Transverse colon (tissue), 4 donors: ENCODE results near the gene GRHL1.

Source experiments
- EP300 ChIP-seq: sonication (generic); formaldehyde crosslinking; IDR thresholded peaks from one replicate; pipeline ENCODE4 v1.6.1; 2017; ENCODE audit warnings: antibody characterized with exemption, low read depth
- POLR2A ChIP-seq: fragments of 450-650 bp; IDR thresholded peaks from one replicate; pipeline ENCODE4 v1.6.1; 2016; ENCODE audit warnings: antibody characterized with exemption, mild to moderate bottlenecking, moderate library complexity
- POLR2AphosphoS5 ChIP-seq, 3 donors: sonication (generic); formaldehyde crosslinking; IDR thresholded peaks; one replicate each; pipeline ENCODE4 v1.6.1; 2016; ENCODE audit warnings: antibody characterized with exemption in 3 of 3
- TF ChIP-seq, protein P1 (sequence below), 5 experiments: fragments of 200-600 bp in 3 of 5; fragments of 450-650 bp in 2 of 5; sonication (generic) in 3 of 5; IDR thresholded peaks; 1 replicate in 2 of 5; 2 replicates in 3 of 5; pipeline ENCODE4 v1.5.1; 2016 to 2017; ENCODE audit warnings: antibody characterized with exemption in 5 of 5, inconsistent platforms in 3 of 5, mild to moderate bottlenecking in 2 of 5, moderate library complexity in 1 of 5

DNA sequence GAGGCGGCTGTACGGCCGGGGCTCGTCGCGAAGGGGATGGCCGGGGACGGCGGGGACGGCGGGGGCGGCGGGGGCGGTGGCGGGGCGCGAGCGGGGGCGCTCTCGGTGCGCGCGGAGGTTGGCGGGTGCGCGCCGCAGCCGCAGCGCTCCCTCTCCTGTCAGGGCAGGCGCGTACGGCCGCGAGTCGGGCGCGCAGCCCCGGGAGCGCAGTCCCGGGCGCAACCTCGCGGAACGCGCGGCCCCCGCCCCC lies 296 bp upstream of the GRHL1 start:
- no peak for TF ChIP-seq POLR2AphosphoS5 (IDR thresholded peaks at IDR 0.05)
- TF ChIP-seq, protein P1, sequence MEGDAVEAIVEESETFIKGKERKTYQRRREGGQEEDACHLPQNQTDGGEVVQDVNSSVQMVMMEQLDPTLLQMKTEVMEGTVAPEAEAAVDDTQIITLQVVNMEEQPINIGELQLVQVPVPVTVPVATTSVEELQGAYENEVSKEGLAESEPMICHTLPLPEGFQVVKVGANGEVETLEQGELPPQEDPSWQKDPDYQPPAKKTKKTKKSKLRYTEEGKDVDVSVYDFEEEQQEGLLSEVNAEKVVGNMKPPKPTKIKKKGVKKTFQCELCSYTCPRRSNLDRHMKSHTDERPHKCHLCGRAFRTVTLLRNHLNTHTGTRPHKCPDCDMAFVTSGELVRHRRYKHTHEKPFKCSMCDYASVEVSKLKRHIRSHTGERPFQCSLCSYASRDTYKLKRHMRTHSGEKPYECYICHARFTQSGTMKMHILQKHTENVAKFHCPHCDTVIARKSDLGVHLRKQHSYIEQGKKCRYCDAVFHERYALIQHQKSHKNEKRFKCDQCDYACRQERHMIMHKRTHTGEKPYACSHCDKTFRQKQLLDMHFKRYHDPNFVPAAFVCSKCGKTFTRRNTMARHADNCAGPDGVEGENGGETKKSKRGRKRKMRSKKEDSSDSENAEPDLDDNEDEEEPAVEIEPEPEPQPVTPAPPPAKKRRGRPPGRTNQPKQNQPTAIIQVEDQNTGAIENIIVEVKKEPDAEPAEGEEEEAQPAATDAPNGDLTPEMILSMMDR (IDR thresholded peaks at IDR 0.05), result no peak
- TF ChIP-seq POLR2A, result no peak
- TF ChIP-seq EP300, result no peak
